NCI-H1048 (cell line): ENCODE measurements around the gene ANP32B.
"Not testable (repeated sequence)": the region's sequence is repeated elsewhere in the genome, so short reads cannot be mapped to it uniquely, and the experiment has no call there.

ENCODE experiments used
- DNase-seq: peaks from one replicate; lab custom pipeline; 2025; lab: John Stamatoyannopoulos, UW

The ANP32B gene

GRCh38 chr9:97992219-97992618 lies 9.1 kb downstream of the ANP32B start:
- no peak for DNase-seq

DNA sequence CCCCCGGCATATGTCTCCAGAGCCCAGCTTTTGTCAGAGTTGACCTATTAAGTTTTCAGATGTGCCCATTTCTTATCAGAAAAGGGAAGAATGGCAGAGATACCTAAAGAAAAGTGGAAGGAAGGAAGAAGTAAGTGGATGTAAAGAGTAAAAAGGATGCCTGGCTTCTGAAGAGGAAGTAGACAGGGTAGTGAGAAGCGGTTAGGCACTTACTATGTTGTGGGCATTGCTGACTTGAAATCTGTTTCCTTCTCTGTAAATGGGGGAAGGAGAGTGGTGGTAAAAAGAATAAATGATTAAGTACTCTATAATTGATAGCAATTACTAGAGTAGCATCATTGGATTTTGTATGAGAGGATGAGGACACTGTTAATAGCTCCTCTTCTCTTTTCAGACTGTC lies 9.9 kb downstream of the ANP32B start:
- no peak for DNase-seq

DNA sequence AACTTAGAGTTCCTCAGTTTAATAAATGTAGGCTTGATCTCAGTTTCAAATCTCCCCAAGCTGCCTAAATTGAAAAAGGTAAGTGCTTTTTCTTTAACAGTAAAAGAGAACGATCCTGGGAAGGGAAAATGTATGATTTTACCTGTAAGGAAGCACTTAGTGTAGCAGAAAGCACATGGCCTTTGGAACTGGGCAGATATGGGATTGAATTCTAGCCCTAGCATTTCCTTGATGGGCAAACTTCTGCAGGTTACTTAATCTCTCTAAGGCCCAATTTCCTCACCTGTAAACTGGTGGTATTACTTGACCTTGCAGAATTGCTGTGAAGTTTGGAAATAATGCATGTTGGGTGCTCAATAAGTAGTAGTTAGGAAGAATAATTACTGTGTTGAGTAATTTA lies 11.6 kb downstream of the ANP32B start:
- DNase-seq = no peak

- DNase-seq = not testable (repeated sequence)
Observed at GRCh38 chr9:97996676-97997075, 13.5 kb downstream of the ANP32B start.

DNA sequence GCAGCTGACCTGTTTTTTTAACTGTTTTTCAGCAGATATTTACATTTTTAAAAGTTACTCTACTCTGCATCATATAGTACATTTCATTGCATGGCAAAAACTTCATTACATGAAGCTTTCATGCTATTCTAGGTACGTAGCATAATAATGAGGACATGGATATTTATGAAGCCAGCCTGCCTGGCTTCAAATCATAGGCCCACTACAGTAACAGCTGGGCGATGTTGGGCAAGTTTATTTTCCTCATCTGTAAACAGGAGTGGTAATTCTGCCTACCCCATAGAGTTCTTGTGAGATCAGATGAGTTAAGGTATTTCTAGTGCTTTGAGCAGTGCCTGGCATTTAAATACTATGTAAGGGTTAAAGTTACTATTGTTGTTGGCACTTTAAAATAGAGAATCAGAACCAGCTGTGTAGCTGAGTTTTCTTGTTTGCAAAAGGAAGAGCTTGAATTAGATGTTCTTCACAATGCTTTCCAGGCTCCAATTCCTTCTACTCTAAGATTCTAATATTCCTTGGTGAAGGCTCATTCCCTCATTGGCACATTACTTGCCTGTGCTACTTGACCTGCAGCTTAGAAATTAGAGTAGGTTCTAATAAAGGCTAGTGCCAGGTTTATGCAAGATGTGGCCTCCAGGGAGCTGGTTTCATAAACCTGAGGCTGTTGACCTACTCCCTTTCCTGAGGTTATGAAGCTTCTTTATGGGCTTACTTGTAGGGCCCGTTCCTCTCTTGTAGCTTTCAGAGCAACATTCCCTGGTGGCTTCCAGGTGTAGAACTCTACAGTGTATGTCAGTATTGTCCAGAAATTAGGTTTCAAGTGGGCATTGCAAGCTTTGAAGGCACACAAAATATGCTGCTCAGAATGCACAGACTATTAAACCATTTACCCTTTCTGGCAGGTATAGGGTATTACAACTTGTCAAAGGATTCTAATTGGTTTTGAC lies 14.5 kb downstream of the ANP32B start:
- no peak for DNase-seq

- DNase-seq = no peak
Observed at GRCh38 chr9:98002808-98003207, 19.7 kb downstream of the ANP32B start.

GRCh38 chr9:98006127-98006796 lies 23.1 kb downstream of the ANP32B start:
- DNase-seq = no peak

DNA sequence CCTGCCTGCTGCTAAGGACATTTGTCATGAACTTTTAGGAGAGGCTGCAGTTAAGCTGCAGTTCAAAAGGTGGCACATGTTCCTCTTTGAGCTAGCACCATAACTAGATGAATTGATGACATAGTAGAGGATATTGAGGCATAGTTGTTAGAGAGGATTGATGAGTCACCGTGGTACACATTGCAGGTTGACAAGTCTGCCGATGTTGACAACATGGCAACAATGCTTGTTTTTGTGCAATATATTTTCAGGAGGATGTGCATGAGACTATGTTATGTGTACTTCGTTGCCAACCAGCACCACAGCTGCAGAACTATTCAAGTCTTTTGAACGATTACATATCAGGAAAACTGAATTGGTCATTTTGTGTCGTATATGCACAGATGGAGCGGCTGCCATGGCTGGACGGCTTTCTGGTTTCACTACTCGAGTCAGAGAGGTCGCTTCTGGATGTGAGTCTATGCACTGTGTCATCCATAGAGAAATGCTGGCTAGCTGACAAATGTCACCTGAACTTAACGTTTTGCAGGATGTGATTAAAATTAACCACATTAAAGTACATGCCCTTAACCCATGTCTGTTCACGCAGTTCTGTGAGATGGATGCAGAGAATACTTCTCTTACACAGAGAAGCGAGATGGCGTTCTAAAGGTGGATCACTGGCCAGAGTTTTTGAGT lies 24.2 kb downstream of the ANP32B start:
- no peak for DNase-seq

DNA sequence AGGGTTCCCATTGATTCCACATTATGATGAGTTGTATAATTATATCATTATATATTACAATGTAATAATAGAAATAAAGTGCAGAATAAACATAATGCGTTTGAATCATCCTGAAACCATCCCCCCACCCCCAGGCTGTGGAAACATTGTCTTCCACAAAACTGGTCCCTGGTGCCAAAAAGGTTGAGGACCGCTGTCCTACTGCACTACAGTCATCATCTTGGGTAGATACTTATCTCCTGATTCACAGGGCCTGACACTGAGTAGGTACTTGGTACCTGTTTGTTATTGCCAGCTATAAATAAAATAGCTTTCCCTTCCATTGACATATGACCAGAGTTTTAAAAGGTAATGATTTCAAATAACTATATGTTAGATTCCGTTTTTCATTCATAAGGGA lies 25.6 kb downstream of the ANP32B start:
- DNase-seq = no peak

DNA sequence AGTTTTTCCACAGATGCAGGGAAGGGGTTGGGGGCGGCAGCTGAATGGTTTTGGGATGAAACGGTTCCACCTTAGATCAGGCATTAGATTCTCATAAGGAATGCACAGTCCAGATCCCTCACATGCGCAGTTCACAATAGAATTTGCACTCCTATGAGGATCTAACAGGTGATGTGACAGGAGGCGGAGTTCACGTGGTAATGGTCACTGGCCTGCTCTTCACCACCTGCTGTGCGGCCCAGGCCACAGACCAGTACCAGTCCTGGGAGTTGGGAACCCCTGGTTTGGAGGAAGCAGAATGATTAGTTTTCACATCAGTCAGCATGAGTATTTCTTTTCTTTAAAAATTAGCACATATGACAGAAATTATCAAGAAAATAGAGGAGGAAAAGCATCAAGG lies 26.3 kb downstream of the ANP32B start:
- no peak for DNase-seq

GRCh38 chr9:98009936-98010335 lies 26.8 kb downstream of the ANP32B start:
- no peak for DNase-seq

- no peak for DNase-seq
Observed at GRCh38 chr9:98010445-98010844, 27.3 kb downstream of the ANP32B start.

DNA sequence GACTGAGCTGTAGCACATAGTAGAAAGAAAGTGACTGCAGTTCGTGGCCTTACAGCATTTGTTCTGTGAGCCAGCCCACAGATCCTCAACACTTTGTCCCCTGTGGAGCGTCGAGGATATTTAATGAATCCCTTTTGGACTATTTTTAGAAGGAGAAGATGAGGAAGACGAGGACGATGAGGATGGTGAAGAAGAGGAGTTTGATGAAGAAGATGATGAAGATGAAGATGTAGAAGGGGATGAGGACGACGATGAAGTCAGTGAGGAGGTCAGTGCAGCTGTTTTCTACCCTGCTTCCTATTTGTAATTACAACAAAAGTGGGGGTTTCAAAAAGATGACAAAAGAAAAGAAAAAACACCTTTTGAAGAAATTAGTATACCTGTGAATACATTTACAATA lies 28.0 kb downstream of the ANP32B start:
- no peak for DNase-seq

- DNase-seq = no peak
Observed at GRCh38 chr9:98016137-98016680, 33.1 kb downstream of the ANP32B start.

DNA sequence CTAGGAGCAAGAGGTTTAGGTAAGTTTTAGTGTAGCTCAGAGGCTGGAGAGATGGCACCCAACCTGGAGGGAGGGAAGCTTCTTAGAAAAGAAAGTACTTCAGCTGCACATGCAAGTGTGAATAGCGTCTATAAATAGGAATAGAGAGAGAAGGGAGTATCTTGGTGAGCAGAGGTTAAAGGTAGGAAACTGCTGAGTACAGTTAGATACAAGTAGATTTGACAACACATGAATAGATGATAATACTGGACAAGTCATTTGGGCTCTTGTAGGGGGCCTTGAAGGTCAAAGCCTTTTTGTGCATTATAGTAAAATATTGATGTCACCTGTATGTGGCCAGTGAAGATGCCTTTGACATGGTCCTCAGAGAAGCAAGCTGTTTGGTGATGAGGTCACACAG lies 34.2 kb downstream of the ANP32B start:
- no peak for DNase-seq

- DNase-seq = no peak
Observed at GRCh38 chr9:98018347-98018746, 35.2 kb downstream of the ANP32B start.

GRCh38 chr9:98019098-98019497 lies 36.0 kb downstream of the ANP32B start:
- DNase-seq = no peak

GRCh38 chr9:98019869-98020268 lies 36.7 kb downstream of the ANP32B start:
- not testable (repeated sequence) for DNase-seq

DNA sequence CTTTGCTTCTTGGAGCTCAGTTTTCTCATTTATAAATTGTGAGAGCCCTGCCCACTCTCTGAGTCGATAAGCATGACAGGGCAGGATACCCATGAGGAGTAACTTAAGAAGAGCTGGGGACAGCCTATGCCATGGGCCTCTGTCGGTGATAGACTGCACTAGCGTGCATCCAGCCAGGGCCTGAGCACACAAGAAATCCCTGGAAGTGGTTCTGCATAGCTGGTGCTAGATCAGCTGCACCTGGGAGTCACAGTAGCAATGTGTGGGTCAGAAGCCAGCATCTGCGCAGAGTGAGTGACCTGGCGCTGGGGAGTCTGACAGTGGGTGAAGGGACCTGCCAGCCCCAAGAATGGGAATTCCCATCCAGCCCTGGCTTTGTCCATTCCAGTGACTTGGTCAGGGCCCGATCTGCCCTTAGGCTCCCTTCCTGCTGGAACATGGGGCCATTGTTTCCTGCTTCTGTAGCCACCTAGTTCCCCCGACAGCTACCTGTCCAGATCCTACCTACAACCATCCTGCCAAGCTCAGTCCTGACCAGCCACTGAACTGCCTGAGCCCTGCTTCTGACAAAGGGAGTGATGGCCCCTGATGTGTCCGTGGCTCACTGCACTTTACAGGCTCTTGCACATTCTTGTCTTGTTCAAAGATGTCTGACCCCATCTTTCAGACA lies 37.5 kb downstream of the ANP32B start:
- DNase-seq = no peak

- DNase-seq = no peak
Observed at GRCh38 chr9:98021306-98022040, 38.3 kb downstream of the ANP32B start.

DNA sequence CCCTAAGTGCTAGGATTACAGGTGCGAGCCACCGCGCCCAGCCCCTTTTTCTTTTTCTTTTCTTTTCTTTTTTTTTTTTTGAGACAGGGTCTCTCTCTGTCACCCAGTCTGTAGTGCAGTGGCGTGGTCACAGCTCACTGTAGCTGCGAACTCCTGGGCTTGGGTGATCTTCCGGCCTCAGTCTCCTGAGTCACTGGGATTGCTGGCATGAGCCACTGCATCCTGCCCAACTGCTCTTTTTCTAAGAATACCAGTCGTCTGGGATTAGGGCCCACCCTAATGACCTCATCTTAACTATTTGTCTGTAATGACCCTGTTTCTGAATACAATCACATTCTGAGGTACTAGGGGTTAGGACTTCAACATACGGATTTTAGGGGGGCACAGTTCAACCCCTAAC lies 39.3 kb downstream of the ANP32B start:
- no peak for DNase-seq
